Stimulated activated CD4-positive, alpha-beta T cell treated with anti-CD3 and anti-CD28 coated beads, Interleukin-2, amount 100 ng/mL, for 24 hours (primary cell): Measurements from ENCODE around the gene OTUB2.

Experiments used
- DNase-seq, 2 donors: peaks; one replicate each; pipeline ENCODE4 v3.0.0-alpha.2; 2020

OTUB2 gene

DNA sequence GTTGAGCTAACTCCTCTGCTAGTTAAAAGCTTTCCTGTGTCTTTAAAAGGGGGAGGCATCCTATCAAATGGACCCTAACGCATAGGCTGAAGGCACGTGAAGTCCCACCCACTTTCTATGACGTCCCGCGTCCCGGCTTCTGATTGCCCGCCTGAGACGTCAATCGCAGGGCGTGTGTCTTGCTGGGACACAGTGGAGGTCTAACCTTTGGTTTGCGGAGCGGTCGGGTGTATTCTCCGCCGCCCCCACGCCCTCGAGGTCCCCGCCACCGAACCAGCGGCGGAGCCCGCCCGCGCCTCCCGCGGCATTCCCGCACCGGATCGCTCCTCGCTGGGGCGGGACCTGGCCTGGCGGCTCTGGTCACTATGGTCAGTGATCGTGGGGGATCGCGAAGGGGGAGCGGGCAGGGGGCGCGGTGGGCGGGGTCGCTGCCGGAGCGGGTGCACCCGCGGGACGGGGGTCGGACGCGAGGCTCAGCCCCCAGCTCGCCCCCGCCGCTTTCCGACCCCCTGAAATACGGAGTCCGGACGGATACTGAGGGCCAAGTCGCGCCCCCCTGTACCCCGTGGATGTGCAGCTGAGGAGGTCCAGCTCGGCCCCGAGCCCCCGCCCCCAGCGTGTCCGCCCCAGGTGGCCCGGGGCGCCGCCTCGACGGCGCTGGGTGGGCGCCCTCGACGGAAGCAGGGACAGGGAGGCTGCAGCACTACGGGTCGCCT is at the start of gene OTUB2:
Gene OTUB2 (plus strand): TSS at position 168 of the 716 bp plus-strand sequence. CDS start 198 bp downstream, at position 366.
- DNase-seq = peak; percentile 94 to 97

DNA sequence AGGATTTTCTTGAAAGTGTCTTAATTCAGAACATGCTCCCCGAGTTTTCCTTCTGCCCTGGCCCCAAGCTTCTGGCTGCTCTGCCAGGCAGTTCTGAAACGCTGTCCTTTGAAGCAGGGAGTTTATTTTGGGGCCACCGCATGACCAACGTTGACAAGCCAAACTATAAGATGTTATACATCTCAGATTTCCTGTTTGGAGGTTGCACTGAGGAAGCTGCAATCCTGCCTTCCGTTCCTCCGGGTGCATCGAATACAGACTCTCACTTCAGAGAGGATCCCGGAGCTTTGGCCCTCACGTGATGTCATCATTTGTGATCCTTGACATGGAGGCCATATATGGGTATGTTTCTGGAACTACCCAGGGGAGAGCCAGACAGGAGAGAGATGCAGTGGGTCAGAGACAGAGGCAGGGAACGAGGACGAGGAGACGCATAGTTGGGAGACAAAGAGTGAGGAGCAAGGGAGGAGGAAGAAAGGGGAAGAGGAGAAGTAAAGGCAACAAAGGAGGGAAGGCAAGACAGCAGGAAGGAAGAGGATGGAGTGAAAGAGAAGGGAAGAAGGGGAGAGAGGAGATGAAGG is 49.6 kb upstream of the OTUB2 start, which contains the start of gene ASB2:
Gene ASB2 (minus strand): TSS at position 94 of the 581 bp plus-strand sequence. CDS start 12,031 bp downstream, outside the sequence.
- DNase-seq = peak in 1 of 2 donors; percentile 29

DNA sequence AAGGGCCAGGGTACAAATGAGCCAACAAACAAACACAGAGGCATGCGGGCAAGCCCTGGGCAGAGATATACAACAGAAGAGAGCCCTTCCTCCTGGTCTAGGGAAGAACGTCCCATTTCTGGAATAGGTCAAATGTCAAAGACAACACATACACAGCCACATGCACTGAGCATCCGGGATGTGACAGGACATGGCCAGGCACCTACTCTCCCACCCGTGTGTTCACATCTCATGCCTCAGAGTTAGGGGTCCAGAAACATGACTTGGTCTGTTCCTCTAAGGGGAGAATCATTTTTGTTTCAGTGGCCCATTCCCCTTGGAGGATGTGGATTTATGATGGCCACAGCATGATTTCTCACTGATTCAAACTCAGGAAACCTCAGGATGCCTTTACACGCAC is 49.0 kb upstream of the OTUB2 start:
- DNase-seq = no peak

DNA sequence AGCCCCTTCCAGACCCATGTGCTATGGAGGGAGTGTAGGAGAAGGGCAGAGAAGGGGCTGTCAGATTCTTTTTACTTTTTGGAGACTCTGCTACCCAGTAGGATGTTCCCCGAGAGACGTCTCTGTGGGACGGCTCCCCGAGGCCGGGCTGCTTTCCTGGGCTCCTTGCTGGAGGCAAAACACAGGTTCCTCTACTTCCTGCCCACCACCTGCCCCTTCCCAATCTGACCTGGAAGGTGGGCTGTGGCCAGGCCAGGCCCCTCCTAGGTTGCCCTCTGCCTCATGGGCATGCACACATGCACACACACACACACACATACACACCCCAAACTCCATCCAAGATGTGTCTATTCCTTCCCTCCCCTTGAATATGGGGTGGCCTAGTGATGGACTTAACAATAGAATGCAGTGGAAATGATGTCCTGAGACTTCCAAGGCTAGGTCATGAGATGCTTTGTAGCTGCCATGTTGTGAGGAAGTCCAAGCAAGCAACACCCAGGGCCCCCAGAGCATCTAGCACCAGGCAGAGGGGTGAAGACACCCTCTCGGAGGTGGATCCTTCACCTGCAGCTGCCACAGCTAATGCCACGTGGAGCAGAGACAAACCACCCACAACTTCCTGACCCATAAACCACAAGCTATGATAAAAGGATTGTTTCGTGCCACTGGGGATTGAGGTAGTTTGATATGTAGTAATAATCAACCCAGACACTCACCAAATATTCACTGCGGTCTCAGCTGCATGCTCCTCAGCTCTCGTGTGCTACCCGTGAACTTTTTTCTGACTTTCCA is 48.2 kb upstream of the OTUB2 start:
- DNase-seq = peak; percentile 74 to 83

DNA sequence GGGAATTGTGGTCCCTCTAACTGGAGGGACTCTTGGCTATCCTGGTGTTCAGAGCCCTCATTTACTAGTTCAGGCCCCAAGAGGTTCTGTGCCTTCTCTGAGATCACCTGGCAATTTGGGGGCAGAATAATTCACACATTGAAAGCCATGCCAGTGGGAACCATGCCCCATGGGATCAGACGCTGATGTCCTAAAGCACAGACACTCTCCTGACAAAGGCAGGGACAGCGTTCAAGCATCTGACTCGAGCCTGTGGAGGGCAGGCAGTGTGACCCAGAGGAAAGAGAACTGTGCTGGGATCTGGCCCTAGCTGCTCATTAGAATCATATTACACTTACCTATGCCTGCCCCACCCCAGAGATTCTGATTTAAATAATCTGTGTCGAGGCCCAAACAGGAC is 47.4 kb upstream of the OTUB2 start:
- peak in 1 of 2 donors; percentile 32 for DNase-seq

DNA sequence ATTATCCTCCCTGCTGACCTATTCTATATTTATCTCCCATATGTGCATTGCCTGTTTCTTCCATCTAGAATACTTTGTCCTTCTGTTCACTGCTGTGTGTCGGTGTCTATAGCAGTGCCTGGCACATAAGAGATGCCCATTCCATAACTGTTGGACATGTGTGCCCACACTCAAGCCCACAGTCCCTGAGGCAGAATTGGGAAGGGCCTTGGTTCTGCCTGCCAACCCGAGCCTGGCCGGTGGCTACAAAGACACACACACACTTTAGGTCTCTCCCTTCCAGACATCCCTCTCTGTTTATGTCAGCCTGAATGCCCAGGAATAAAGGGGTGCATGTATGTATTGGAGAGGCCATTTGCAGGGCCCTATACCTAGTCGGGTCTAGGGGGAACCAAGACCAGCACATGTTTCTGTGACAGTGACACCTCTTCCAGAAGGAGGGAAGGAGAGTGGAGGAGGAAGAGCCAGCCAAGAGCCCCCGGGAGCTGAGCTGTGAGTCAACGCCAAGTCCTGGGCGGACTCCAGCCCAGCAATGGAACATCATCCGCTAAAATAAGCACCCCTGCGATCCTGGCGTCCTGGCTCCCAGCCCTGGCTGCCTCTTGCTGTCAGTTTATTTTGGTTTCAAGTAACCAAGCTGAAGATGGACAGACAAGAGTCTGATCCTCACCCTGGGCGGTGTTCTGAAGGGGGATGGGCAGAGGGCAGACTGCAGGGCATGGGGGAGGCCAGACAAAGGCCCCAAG is 45.5 kb upstream of the OTUB2 start:
- DNase-seq = no peak

DNA sequence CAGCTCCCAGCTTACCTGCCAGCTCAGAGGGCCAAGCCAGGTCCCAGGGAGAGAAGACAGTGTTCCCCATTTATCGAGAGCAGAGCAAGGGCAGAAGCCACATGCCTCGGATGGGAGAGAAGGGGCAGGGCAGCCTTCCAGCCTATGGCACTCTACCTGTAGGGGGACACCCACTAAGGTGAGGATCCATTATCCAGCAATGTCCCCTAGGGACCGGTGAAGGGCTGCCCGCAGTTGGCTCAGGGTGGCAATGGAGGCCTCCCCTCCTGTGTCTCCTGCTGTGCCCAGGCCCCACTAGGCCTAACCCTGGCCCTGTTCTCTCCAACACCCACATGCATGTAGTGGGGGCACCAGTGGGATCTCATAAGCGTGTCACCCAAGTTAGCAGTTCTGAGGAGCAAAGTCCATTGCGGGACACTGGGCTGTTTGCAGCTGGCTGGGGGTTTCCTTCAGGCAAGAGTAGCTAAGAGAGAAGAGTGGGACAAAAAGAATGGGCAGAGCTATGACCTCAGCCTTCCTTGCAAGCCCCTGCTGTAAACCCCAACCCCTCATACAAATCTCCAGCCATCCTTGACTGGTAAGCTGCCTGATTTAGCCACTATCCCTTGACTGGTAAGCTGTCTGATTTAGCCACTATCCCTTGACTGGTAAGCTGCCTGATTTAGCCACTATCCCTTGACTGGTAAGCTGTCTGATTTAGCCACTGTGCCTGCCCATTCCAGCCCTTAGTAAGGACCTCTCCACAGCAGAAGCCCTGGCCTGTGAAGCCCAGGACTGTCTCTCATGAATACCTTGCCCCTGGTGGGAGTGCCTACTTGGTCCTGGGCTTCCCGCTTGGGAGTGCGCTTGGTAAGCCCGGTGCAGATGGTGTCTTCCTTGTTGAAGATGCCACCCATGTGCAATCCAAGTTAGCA is 44.6 kb upstream of the OTUB2 start:
- DNase-seq = no peak

DNA sequence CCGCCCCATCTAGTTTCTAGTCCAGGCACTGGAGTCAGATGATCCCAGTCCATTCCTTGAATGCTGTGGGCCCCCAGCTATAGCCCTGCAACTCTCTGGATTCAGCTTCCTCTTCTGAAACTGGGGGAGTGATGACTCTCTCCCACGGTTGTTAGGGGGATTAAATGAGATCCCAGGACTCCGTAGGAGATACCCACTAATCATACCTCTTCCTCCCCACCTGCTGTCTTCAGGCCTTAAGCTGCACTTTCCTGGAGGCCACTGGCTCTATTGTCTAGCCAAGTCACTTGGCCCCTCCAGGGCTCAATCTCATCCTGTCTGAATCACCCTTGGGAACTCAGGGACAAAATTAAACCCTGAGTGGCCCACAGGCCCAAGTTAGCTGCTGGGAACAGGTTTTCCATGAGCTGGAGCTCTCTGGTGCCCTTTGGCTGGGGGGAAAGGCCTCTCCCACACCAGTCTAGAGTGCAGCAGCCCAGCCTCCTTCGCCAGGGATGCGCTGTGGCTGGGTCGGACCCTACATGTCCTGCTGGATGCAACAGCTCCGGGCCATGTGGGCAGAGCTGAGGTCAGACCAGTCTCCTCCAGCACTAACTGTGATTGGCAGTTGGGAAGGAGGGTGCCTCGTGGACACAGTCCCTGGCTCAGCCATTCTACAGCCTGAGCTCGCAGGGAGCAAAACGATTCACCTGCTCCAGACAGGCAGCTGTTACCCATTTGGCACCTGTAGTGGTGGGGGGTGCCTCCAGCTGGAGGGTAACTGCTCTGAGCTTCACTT is 43.7 kb upstream of the OTUB2 start:
- no peak for DNase-seq

DNA sequence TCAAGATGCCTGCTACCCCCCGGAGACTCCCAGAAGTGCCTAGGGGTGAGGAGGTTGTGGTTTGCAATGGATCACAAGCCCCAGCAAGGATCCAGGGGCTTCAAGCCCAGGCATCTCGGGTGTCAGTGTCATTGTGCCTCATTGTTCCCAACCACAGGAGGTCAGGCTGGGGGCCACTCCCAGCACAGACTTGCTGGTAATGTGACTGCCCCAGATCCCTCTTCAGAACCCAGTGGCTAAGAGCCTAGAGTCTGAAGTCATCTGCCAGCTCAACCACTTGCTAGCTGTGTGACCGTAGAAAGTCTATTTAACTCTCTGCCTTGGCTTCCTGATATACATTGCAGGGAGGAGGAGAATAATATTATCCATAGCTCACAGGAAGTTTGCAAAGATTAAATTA is 42.1 kb upstream of the OTUB2 start:
- no peak for DNase-seq

DNA sequence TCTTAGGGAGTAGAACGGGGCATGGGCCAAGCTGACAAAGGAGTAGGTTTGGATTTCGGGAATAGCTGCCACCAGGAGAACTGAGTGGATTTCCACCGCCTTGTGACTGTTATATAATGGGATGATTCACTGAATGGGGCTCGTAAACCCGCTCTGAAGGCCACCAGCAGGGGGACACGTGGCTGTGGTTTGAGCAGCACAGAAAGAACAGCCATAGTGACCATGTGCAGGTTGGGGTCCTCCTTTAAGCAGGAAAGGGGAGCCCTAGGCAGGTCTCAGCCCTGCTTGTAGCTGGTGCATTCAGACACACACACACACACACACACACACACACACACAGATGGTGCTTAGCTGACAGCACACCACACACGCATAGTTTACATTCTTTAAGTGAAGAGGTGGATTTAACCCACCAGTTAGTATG is 41.1 kb upstream of the OTUB2 start:
- DNase-seq = no peak

DNA sequence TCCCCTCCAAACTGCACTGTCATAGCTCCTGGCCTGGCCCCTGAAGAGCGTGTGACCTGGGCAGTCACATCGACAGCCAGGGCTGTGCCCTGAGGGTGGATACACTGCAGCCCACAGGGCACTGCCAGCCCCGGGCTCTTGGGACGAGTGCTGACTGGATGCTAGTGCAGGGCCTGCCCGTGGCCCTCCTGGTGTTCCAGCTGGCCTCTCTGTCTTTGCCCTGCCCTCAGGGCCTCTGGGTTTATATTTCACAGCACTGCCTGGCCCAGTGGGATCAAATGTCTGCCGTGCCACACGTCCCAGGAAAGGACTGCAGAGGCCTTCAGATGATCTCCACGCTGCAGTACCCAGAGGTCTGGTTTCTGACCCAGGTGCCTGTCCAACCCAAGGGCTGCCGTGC is 39.2 kb upstream of the OTUB2 start:
- DNase-seq = no peak

DNA sequence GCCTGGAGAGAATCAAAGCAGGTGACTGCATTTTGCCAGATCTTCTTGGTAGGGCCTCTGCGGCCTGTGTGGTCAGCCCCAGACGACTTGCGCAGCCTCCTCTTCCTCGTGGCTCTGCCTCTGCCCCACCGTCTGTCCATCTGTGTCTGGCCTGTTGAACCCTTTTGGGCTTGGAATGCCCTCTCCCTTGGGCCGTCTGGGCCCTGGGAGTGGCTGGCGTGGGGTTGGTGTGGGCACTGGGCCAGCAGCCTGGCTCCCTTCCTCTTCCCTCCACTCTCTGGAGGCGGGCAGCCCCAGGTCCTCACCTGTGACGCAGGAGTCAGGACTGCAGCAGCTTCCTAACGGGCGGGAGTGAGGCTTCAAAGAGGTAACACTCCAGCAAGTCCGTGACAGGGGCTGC is 38.8 kb upstream of the OTUB2 start:
- no peak for DNase-seq

DNA sequence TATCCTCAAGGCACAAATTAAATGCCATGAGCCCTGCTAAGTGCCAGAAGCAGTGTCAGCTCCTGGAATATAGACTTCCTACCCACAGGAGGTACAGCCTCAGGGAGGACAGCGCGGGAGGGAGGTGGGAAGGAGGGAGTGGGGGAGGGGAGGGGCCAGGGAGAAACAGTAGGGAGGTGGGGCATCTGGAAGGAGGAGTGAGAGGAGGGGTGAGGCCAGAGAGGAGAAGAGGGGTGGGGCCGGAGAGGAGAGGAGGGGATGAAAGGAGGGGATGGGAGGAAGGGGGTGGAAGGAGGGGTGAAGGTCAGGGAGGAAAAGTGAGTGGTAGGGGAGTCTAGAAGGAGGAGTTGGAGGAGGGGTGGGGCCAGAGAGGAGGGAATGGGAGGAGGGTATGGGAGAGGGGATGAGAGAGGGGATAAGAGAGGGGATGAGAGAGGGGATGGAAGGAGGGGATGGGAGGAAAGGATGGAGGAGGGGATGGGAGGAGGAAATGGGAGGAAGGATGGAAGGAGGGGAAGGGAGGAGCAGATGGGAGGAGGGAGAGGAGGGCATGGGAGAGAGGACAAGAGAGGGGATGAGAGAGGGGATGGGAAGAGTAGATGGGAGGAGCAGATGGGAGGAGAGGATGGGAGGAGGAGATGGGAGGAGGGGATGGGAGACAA is 38.2 kb upstream of the OTUB2 start:
- DNase-seq = no peak

DNA sequence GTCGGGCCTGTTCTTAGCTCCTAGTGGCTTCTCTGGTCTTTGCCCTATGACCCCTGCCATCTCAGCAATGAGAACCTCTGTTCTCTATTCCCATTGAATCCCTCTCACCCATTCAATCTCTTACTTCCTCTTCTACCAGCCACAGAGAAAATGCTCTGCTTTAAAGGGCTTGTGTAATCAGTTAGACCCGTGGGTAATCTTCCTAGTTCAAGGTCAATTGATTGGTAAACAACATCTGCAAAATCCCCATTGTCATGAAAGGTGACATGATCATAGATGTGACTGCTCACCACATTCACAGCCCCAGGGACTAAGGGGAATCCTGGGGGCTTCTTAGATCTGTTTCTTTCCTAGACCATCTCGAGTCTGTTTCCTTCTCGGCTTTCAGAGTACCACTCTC is 36.2 kb upstream of the OTUB2 start:
- no peak for DNase-seq

DNA sequence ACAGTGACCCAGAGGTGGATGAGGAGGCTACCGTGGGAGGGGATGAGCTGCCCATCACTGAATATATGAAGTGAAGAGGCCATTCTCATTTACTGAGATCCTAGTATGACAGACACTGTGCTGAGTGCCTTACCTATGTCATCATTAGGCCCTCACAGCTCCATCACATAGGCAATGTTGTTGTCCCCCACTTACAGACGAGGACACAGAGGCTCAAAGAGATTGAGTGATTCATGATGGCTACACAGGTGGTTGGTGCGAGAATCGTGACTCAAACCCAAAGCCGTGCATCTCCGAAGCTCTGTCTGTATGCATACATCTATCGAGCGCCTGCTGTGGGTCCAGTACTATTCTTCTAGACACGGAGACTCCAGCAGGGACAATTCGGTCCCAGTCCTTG is 34.9 kb upstream of the OTUB2 start:
- no peak for DNase-seq

DNA sequence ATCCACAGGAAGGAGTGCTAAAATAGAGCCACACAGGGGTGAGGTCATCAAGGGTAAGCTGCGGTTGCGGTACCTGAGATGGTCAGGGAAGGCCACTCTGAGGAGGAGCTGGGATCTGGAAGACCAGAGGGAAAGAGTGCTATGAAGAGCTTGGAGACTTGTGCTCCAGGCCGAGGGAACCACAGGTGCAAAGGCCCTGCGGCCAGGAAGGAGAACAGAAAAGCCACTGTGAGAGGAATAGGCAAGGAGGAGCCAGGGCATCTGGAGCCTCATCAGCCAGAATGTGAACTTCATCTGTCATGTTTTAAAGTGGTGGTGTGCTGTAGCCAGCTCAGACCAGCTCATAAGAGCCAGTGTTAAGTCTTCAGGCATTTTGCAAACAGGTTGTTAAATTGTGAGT is 34.5 kb upstream of the OTUB2 start:
- no peak for DNase-seq

DNA sequence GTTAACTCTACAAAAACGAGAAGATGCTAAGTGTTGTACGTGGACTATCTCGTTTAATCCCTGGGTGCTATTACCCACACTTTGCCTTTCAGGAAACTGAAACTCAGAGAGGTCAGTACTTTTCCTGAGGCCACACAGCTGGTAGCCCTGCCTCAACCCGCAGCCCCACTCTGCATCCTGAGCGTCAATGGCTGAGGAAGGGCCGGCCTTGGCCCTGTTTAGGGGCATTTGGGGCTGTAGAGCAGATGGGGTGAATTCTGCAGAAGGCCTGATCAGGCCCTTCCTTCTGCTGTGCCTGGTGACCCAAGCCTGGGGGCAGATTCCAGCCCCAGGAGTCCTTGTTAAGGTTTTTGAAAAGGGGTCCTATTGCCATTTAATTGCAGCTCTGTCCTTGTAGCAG is 32.8 kb upstream of the OTUB2 start:
- no peak for DNase-seq

DNA sequence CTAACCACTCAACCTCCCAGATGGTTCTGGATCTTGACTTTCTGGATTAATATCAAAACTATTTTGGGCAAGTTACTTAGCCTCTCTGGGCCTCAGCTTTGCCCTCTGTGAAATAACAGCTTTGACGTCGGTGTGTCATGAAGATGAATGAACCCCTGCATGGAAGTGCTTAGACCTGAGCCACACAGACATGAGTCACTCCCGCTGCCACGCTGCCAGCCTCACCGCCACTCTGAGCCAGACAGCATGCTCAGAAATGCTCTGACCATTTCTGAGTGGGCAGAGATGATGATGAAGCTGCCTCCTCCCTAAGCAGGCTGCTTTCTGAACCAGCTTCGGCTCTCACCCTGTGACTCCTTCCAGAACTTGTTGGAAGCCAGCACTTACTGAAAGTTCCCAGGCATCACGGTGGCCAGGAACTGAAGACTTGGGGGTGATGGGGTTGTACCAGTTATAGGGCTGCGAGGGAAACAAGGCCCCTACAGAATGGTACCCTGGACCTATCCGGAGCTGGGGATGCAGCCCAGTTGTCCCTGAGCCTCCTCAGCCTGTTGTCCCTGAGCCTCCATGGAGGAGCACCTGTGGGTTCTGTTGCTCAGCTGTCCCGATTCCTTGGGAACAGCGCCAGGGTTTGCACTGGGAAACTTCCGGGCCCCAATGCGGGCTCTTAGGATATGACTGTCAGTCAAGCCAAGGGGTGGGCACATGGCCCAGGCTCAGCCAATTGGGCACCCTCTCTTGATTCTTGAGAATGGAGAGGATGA is 31.0 kb upstream of the OTUB2 start:
- DNase-seq = peak; percentile 68

DNA sequence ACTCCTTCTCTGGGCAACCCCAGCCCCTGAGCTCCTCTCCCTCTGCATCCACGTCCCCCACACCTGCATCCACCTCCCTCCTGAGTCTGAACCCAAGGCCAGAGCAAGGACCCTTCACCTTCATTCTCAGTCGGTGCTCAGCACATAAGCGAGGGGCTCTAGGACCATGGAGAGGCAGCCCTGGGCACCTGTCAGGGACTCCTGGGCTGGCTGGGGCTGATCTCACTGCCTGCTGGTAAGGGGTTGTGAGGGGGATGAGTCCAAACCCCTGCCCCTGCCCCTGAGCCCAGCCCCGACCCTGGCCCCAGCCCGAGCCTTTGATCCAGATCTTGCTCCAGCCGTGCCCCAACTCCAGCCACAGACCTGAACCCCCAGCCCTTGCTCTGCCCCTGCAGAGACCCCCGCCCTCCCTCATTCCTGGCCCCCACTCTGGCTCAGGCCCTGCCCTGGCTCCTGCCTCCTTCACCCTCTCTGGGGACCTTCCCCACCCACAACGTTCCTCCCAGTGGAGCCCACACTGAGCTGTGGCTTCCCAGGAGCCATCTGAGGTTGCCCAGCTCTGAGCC is 29.9 kb upstream of the OTUB2 start:
- no peak for DNase-seq
